Measurements from ENCODE around the gene CHMP2A.

- TF ChIP-seq POLR2AphosphoS5 (IDR thresholded peaks at IDR 0.05) (no peak), POLR2A (IDR thresholded peaks at IDR 0.05) (no peak), CTCF (IDR thresholded peaks at IDR 0.05) (no peak)
Observed at GRCh38 chr19:58556622-58557220, 1.8 kb upstream of the CHMP2A start.

Measured in prostate gland (tissue), 2 donors.